Right atrium auricular region (tissue), 2 donors: ENCODE data around the gene DOCK2. TPM values are rescaled to one million over a fixed set of nuclear protein-coding genes. Genes with fewer than 3 reads are reported as not detected.

ENCODE experiments used
- DNase-seq: peaks from one replicate; pipeline ENCODE4 v3.0.0-alpha.2; 2019; ENCODE audit warnings: low spot score
- H3K27ac ChIP-seq, 2 donors: fragments of 200-600 bp; sonication (generic); 1 replicate in 1 of 2; 2 replicates in 1 of 2; pipeline ENCODE4 v1.5.1; 2016 to 2019
- H3K27me3 ChIP-seq, 2 donors: fragments of 200-600 bp; sonication (generic); one replicate each; pipeline versions ENCODE4 v1.5.1 to v1.6.0; 2017 to 2019
- H3K36me3 ChIP-seq: fragments of 200-600 bp; sonication (generic); one replicate; pipeline ENCODE4 v1.5.1; 2016
- H3K4me1 ChIP-seq, 2 donors: fragments of 200-600 bp; sonication (generic); one replicate each; pipeline versions ENCODE4 v1.5.1 to v1.6.0; 2017 to 2019
- H3K4me3 ChIP-seq, 2 donors: fragments of 200-600 bp; sonication (generic); 1 replicate in 1 of 2; 2 replicates in 1 of 2; pipeline ENCODE4 v1.5.1; 2017 to 2019; ENCODE audit warnings: mild to moderate bottlenecking in 1 of 2, moderate library complexity in 1 of 2
- H3K9me3 ChIP-seq, 2 donors: fragments of 200-600 bp; sonication (generic); one replicate each; pipeline ENCODE4 v1.5.1; 2019
- total RNA-seq, 2 donors: library from RNA; depleted of rRNA; stranded (reverse); fragments of >200 nt; gene quantifications; one replicate each; pipeline ENCODE4 v1.1.0, GENCODE V29; 2016
- TF ChIP-seq, protein P1 (sequence below), 2 donors: fragments of 200-600 bp; sonication (generic); IDR thresholded peaks; one replicate each; pipeline ENCODE4 v1.5.1; 2019; ENCODE audit warnings: antibody characterized with exemption in 2 of 2

Gene DOCK2
- total RNA-seq, 2 donors from 2014 or later: 3.7 to 5.4 TPM

DNA sequence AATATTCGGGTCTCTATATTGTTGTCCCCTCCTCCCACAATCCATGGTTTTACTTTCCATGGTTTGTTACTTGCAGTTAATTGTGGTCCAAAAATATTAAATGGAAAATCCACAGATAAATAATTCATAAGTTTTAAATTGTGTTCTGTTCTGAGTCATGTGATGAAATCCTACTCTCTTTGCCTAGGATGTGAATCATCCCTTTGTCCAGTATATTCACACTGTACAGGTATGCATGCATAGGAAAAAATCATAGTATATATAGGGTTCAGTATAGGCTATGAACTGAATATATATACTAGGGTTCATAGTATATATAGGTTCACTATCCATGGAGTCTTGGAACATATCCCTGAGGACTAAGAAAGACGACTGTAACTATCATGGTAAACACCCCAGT lies 323.6 kb downstream of the DOCK2 start:
- no peak for DNase-seq
- TF ChIP-seq, protein P1, sequence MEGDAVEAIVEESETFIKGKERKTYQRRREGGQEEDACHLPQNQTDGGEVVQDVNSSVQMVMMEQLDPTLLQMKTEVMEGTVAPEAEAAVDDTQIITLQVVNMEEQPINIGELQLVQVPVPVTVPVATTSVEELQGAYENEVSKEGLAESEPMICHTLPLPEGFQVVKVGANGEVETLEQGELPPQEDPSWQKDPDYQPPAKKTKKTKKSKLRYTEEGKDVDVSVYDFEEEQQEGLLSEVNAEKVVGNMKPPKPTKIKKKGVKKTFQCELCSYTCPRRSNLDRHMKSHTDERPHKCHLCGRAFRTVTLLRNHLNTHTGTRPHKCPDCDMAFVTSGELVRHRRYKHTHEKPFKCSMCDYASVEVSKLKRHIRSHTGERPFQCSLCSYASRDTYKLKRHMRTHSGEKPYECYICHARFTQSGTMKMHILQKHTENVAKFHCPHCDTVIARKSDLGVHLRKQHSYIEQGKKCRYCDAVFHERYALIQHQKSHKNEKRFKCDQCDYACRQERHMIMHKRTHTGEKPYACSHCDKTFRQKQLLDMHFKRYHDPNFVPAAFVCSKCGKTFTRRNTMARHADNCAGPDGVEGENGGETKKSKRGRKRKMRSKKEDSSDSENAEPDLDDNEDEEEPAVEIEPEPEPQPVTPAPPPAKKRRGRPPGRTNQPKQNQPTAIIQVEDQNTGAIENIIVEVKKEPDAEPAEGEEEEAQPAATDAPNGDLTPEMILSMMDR (IDR thresholded peaks at IDR 0.05): no peak
- no peaks in the 10 kb centered on the region for H3K27me3 ChIP-seq
- H3K4me3 ChIP-seq: no peak overlapping the region
- H3K27ac ChIP-seq: no peak overlapping the region
- H3K4me1 ChIP-seq: no peaks in the 10 kb centered on the region
- no peaks in the 10 kb centered on the region for H3K9me3 ChIP-seq
- H3K36me3 ChIP-seq: no peaks in the 10 kb centered on the region

DNA sequence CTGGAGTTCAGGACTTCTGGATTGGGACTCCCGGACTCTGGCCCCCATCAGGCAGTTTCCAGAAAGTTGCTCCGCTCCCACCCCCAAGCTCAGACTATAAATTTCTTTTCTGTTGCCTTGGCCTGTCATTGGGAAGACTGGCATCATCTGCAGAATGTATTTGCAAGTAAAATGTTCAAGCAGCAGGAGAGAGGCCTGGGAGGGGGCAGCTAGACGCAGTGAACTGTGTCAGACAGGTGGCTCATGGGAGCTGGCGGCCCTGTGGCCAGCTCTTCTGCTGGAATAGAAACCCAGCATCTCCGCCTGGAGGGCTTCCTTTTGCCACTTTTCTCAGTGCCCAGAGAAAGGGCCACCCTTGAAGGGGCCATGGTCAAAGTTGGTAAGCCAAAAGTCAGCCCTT lies 327.2 kb downstream of the DOCK2 start:
- Histone ChIP-seq H3K27ac (no peak overlapping the region), H3K4me1 (no peaks in the 10 kb centered on the region), H3K36me3 (no peaks in the 10 kb centered on the region), H3K4me3 (no peak overlapping the region), H3K27me3 (no peaks in the 10 kb centered on the region), H3K9me3 (no peaks in the 10 kb centered on the region)
- DNase-seq: no peak
- TF ChIP-seq, protein P1 (IDR thresholded peaks at IDR 0.05): no peak

DNA sequence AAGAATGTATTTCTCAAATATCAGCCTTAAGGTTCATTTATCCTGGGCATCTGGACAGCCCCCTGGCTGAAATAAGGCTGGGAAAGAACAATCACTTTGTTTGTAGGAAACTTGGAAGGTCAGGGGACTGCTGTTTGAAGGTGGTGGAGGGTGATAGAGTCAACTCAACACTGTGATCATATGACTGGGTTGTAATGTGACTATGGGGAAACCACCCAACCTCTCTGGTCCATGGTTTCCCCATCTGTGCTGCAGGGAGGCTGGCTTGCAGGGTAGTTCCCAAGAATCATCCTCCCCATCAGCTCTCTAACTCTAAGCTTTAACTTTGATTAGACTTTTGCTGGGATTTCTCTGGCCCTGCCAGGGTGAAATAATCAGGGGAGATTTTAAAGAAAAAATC lies 333.3 kb downstream of the DOCK2 start:
- Histone ChIP-seq H3K4me1 (no peaks in the 10 kb centered on the region), H3K9me3 (no peaks in the 10 kb centered on the region), H3K4me3 (no peak overlapping the region), H3K27me3 (no peaks in the 10 kb centered on the region), H3K27ac (no peak overlapping the region), H3K36me3 (no peaks in the 10 kb centered on the region)
- DNase-seq: no peak
- TF ChIP-seq, protein P1 (IDR thresholded peaks at IDR 0.05): no peak

DNA sequence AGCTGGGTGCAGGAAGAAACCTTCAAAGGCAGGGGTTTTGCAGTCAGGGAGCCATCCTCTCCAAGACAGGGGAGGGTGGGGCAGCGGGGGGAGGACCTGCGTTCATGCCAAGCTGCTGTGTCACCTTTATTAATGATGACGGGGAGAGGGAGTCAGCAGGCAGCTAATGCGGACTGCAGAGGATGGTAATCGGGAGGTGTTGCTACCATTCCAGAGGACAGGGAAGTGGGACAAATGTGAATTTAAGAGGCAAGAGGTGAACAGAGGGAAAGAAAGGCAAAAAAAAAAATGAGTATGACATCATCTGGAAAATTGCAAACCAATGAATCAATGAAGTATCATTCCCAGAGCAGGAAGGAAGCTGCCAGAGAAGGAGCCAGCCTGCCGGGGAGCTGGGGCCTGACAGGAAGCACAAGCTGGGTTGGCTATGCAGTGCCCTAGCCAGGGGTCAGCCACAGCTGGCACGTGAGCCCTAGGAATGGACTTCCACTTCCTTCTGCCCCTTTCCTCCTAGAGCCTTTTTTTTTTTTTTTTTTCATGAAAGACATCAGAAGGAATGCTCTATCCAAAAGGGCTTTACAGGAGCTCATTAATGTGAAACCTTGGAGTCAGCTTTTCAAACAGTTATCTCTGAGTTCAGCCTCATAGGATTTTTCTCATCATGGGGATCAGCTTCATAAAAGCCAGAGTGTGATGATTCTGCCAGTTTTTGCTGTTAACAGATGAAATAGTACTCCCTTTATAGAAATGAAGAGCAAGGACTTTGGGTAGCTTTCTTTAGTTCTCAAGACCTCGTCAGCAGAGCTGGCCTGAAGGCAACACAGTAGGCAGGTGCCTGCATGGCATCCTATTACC lies 334.1 kb downstream of the DOCK2 start:
- H3K27me3 ChIP-seq: no peaks in the 10 kb centered on the region
- no peak for DNase-seq
- TF ChIP-seq, protein P1 (IDR thresholded peaks at IDR 0.05): no peak
- H3K4me3 ChIP-seq: no peak overlapping the region
- no peaks in the 10 kb centered on the region for H3K36me3 ChIP-seq
- no peaks in the 10 kb centered on the region for H3K4me1 ChIP-seq
- H3K9me3 ChIP-seq: no peaks in the 10 kb centered on the region
- H3K27ac ChIP-seq: no peak overlapping the region

DNA sequence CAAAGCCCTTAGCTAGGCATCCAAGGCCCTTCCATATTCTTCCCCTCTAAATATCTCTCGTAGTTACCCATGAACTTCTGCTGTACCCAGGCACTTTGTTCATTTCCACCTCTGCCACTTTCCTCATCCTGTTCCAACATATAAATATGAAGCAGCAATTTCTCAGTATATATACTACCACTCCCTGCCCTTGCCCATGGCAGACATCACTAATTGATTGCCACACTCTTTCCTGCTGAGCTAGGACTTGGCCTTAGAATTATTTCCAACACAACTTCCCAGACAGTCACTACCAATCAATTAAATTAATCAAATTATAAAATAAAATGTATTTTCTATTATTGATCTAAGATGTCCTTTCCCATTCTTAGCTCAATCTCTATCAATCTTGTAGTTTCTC lies 334.7 kb downstream of the DOCK2 start:
- no peaks in the 10 kb centered on the region for H3K27me3 ChIP-seq
- TF ChIP-seq, protein P1 (IDR thresholded peaks at IDR 0.05): no peak
- no peaks in the 10 kb centered on the region for H3K4me1 ChIP-seq
- no peaks in the 10 kb centered on the region for H3K36me3 ChIP-seq
- H3K9me3 ChIP-seq: no peaks in the 10 kb centered on the region
- no peak overlapping the region for H3K4me3 ChIP-seq
- no peak for DNase-seq
- H3K27ac ChIP-seq: no peak overlapping the region

DNA sequence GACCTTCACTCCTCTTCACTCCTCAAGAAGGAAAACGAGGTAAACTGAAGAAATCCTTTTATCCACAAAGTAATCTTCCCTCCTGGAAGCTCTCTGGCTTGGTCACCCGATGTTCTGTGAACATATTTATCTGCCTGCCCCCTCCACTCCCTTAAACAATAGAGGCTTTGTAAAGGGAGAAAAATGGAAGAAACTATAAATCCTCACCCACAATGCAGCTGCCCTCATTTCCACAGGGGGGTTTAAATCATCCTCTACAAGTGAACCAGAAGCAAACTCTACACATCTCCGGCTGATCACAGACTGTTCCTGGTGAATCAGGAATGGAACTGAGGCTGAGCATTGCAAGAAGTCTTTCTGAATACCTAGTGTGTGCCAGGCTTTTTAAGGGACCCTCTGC lies 336.0 kb downstream of the DOCK2 start:
- Histone ChIP-seq H3K9me3 (no peaks in the 10 kb centered on the region), H3K4me1 (no peaks in the 10 kb centered on the region), H3K27ac (no peak overlapping the region), H3K4me3 (no peak overlapping the region), H3K36me3 (no peaks in the 10 kb centered on the region), H3K27me3 (no peaks in the 10 kb centered on the region)
- TF ChIP-seq, protein P1 (IDR thresholded peaks at IDR 0.05): no peak
- no peak for DNase-seq
